Measurements from ENCODE around the gene NR3C2.

GRCh38 chr4:148299337-148299736, 142.9 kb downstream of the NR3C2 start:
- TF ChIP-seq CTCF (conservative IDR thresholded peaks at IDR 0.05; ENCODE audit: low read length) (no peak), EZH2phosphoT487 (IDR thresholded peaks at IDR 0.05; ENCODE audit: borderline replicate concordance, low read depth, low read length) (no peak)

All from OCI-LY7 (cell line).